Activated CD4-positive, alpha-beta memory T cell treated with anti-CD3 and anti-CD28 coated beads for 36 hours (primary cell): Measurements from ENCODE around the gene BRI3. TPM values are rescaled to one million over a fixed set of nuclear protein-coding genes. Genes with fewer than 3 reads are reported as not detected.

Source experiments
- CTCF ChIA-PET: fragments of 350-600 bp; sonication (Branson Sonifier 250); formaldehyde crosslinking; loops from one replicate; lab custom pipeline; 2021; ENCODE audit warnings: antibody characterized with exemption, inconsistent platforms; lab: Charles Lee
- POLR2A ChIA-PET: fragments of 350-600 bp; sonication (Branson Sonifier 250); formaldehyde crosslinking; loops from one replicate; lab custom pipeline; 2021; ENCODE audit warnings: antibody characterized with exemption; lab: Charles Lee
- DNase-seq: peaks from one replicate; pipeline ENCODE4 v3.0.0-alpha.2; 2020
- H3K27ac Mint-ChIP-seq: one replicate; pipeline ENCODE4 v1.8.0; 2021; ENCODE audit warnings: mixed read lengths
- H3K27me3 Mint-ChIP-seq: one replicate; pipeline ENCODE4 v1.8.0; 2021; ENCODE audit warnings: mixed read lengths
- H3K36me3 Mint-ChIP-seq: one replicate; pipeline ENCODE4 v1.8.0; 2021; ENCODE audit warnings: mixed read lengths
- H3K4me1 Mint-ChIP-seq: one replicate; pipeline ENCODE4 v1.8.0; 2021; ENCODE audit warnings: low read depth, mixed read lengths
- H3K4me3 Mint-ChIP-seq: one replicate; pipeline ENCODE4 v1.8.0; 2021; ENCODE audit warnings: mild to moderate bottlenecking, mixed read lengths
- H3K9me3 Mint-ChIP-seq: one replicate; pipeline ENCODE4 v1.8.0; 2021; ENCODE audit warnings: mixed read lengths
- intact Hi-C: fragments of 100-400 bp; cut with micrococcal nuclease; formaldehyde crosslinking; loops from one replicate; pipeline ENCODE4 v1.15.1; 2023
- total RNA-seq, 2 experiments: library from RNA; stranded (reverse); gene quantifications; one replicate each; pipeline ENCODE4 v1.2.3, GENCODE V29; 2021

Gene BRI3
- total RNA-seq = 10 to 100 TPM; 52.0 to 52.9 TPM

GRCh38 chr7:98280791-98281756 lies at the start of gene BRI3:
Gene BRI3 (plus strand): TSS chr7:98281686. CDS start chr7:98281796, 110 bp downstream.
- Mint-ChIP-seq H3K27ac (peak within 1 kb of the TSS; percentile 66), H3K9me3 (no peaks in the 10 kb centered on the region), H3K27me3 (no peaks in the 10 kb centered on the region), H3K4me1 (peaks cover 30% of the 10 kb centered on the region), H3K4me3 (peak within 1 kb of the TSS; percentile 79), H3K36me3 (peaks cover 2% of the 10 kb centered on the region)
- peak; percentile 95 for DNase-seq
- CTCF ChIA-PET = interaction anchor here (1.1 kb wide), 1 partner anchor 598 kb away, joined by 4 read pairs; the partner anchor contains the start of gene TRRAP
- intact Hi-C loops = loop anchor here (1.0 to 5.0 kb wide), 5 partner anchors 30 to 598 kb away; partner anchors contain the start of genes BAIAP2L1 and TRRAP
- POLR2A ChIA-PET = interaction anchor here (0.8 kb wide), 1 partner anchor 14 kb away, joined by 3 read pairs; no protein-coding TSS in a partner anchor

- no peak for DNase-seq
- Mint-ChIP-seq H3K27ac (no peak overlapping the region), H3K27me3 (no peaks in the 10 kb centered on the region), H3K9me3 (no peaks in the 10 kb centered on the region), H3K36me3 (peaks cover 11% of the 10 kb centered on the region), H3K4me1 (no peaks in the 10 kb centered on the region), H3K4me3 (no peak overlapping the region)
- CTCF ChIA-PET = interaction anchor here (0.6 kb wide), 1 partner anchor 79 kb away, joined by 3 read pairs; no protein-coding TSS in a partner anchor
- intact Hi-C loops = no loop called here
- POLR2A ChIA-PET = no interaction called here
Measured at GRCh38 chr7:98232263-98232585, 49.3 kb upstream of the BRI3 start.

GRCh38 chr7:98232799-98233198 lies 48.7 kb upstream of the BRI3 start:
- Mint-ChIP-seq H3K4me1 (no peaks in the 10 kb centered on the region), H3K27ac (no peak overlapping the region), H3K27me3 (no peaks in the 10 kb centered on the region), H3K9me3 (no peaks in the 10 kb centered on the region), H3K4me3 (no peak overlapping the region), H3K36me3 (peaks cover 10% of the 10 kb centered on the region)
- POLR2A ChIA-PET = no interaction called here
- CTCF ChIA-PET = interaction anchor here (0.6 kb wide), 1 partner anchor 79 kb away, joined by 3 read pairs; no protein-coding TSS in a partner anchor
- intact Hi-C loops = no loop called here
- no peak for DNase-seq

GRCh38 chr7:98233219-98234070 lies 48.0 kb upstream of the BRI3 start:
- POLR2A ChIA-PET = no interaction called here
- CTCF ChIA-PET = no interaction called here

GRCh38 chr7:98234429-98235147 lies 46.9 kb upstream of the BRI3 start:
- Mint-ChIP-seq H3K36me3 (peaks cover 11% of the 10 kb centered on the region), H3K27ac (no peak overlapping the region), H3K4me3 (no peak overlapping the region), H3K4me1 (no peaks in the 10 kb centered on the region), H3K27me3 (no peaks in the 10 kb centered on the region), H3K9me3 (no peaks in the 10 kb centered on the region)
- DNase-seq = no peak
- ChIA-PET CTCF (no interaction called here), POLR2A (no interaction called here)
- intact Hi-C loops = no loop called here

More at GRCh38 chr7:98233219-98234070, 48.0 kb upstream of the BRI3 start:
- Mint-ChIP-seq H3K27ac (no peak overlapping the region), H3K4me1 (no peaks in the 10 kb centered on the region), H3K9me3 (no peaks in the 10 kb centered on the region), H3K36me3 (peaks cover 6% of the 10 kb centered on the region), H3K27me3 (no peaks in the 10 kb centered on the region), H3K4me3 (no peak overlapping the region)
- DNase-seq = no peak
- intact Hi-C loops = no loop called here

- H3K36me3 Mint-ChIP-seq = peaks cover 18% of the 10 kb centered on the region
- H3K27me3 Mint-ChIP-seq = no peaks in the 10 kb centered on the region
- no peaks in the 10 kb centered on the region for H3K9me3 Mint-ChIP-seq
- intact Hi-C loops = no loop called here
- ChIA-PET CTCF (no interaction called here), POLR2A (no interaction called here)
- H3K27ac Mint-ChIP-seq = no peak overlapping the region
- H3K4me3 Mint-ChIP-seq = no peak overlapping the region
- H3K4me1 Mint-ChIP-seq = no peaks in the 10 kb centered on the region
- DNase-seq = no peak
Measured at GRCh38 chr7:98235901-98236300, 45.6 kb upstream of the BRI3 start.

- ChIA-PET POLR2A (no interaction called here), CTCF (interaction anchor here (0.6 kb wide), 1 partner anchor 148 kb away, joined by 4 read pairs; no protein-coding TSS in a partner anchor)
- no peak for DNase-seq
- no peak overlapping the region for H3K4me3 Mint-ChIP-seq
- H3K27me3 Mint-ChIP-seq = no peaks in the 10 kb centered on the region
- H3K27ac Mint-ChIP-seq = no peak overlapping the region
- peaks cover 24% of the 10 kb centered on the region for H3K36me3 Mint-ChIP-seq
- H3K4me1 Mint-ChIP-seq = no peaks in the 10 kb centered on the region
- intact Hi-C loops = no loop called here
- H3K9me3 Mint-ChIP-seq = no peaks in the 10 kb centered on the region
Measured at GRCh38 chr7:98236355-98237185, 44.9 kb upstream of the BRI3 start.

- H3K4me3 Mint-ChIP-seq = no peak overlapping the region
- H3K27me3 Mint-ChIP-seq = no peaks in the 10 kb centered on the region
- H3K36me3 Mint-ChIP-seq = peaks cover 24% of the 10 kb centered on the region
- H3K9me3 Mint-ChIP-seq = no peaks in the 10 kb centered on the region
- ChIA-PET CTCF (no interaction called here), POLR2A (no interaction called here)
- intact Hi-C loops = no loop called here
- no peak for DNase-seq
- H3K4me1 Mint-ChIP-seq = no peaks in the 10 kb centered on the region
- H3K27ac Mint-ChIP-seq = no peak overlapping the region
Measured at GRCh38 chr7:98238076-98238475, 43.4 kb upstream of the BRI3 start.

- no peak overlapping the region for H3K27ac Mint-ChIP-seq
- ChIA-PET CTCF (interaction anchor here (0.6 kb wide), 1 partner anchor 218 kb away, joined by 3 read pairs; no protein-coding TSS in a partner anchor), POLR2A (no interaction called here)
- no peaks in the 10 kb centered on the region for H3K27me3 Mint-ChIP-seq
- no peak for DNase-seq
- intact Hi-C loops = no loop called here
- H3K4me1 Mint-ChIP-seq = no peaks in the 10 kb centered on the region
- H3K36me3 Mint-ChIP-seq = peaks cover 24% of the 10 kb centered on the region
- no peak overlapping the region for H3K4me3 Mint-ChIP-seq
- H3K9me3 Mint-ChIP-seq = no peaks in the 10 kb centered on the region
Measured at GRCh38 chr7:98238976-98239375, 42.5 kb upstream of the BRI3 start.

- H3K4me3 Mint-ChIP-seq = no peak overlapping the region
- intact Hi-C loops = no loop called here
- H3K27me3 Mint-ChIP-seq = no peaks in the 10 kb centered on the region
- no peak overlapping the region for H3K27ac Mint-ChIP-seq
- POLR2A ChIA-PET = no interaction called here
- peak; percentile 36 for DNase-seq
- CTCF ChIA-PET = interaction anchor here (1.2 kb wide), 1 partner anchor 10 kb away, joined by 5 read pairs; no protein-coding TSS in a partner anchor
- H3K36me3 Mint-ChIP-seq = peaks cover 21% of the 10 kb centered on the region
- H3K9me3 Mint-ChIP-seq = no peaks in the 10 kb centered on the region
- no peaks in the 10 kb centered on the region for H3K4me1 Mint-ChIP-seq
Measured at GRCh38 chr7:98240961-98241673, 40.4 kb upstream of the BRI3 start.
